Measurements from ENCODE around the gene CDHR3. TPM values are rescaled to one million over a fixed set of nuclear protein-coding genes. Genes with fewer than 3 reads are reported as not detected.
A peak's percentile ranks its signal among the peaks of the same experiment; 100 is the strongest.

CDHR3 gene
- total RNA-seq (2014; rRNA removed; shearing (Covaris generic)) = 3.1 and 5.1 TPM in 2 replicates
- polyA plus RNA-seq (2015; cell fraction: cytosol; rRNA removed) = 4.4 and 5.6 TPM in 2 replicates
- polyA plus RNA-seq (2015; cell fraction: nucleus; rRNA removed) = 7.1 and 10.2 TPM in 2 replicates

GRCh38 chr7:105963038-105963667 lies at the start of gene CDHR3:
Gene CDHR3, plus strand, starts transcription at chr7:105963264. Its CDS starts 55 bp downstream, at chr7:105963319.
- in situ Hi-C loops (cut with HindIII; ENCODE audit: low pct_unique_long_range_greater_than_20kb, low sequenced_read_pairs) = no loop called here
- no peak for DNase-seq (ENCODE audit: low read depth, low spot score)

GRCh38 chr7:105913947-105914346 lies 49.1 kb upstream of the CDHR3 start:
- in situ Hi-C loops (cut with HindIII; ENCODE audit: low pct_unique_long_range_greater_than_20kb, low sequenced_read_pairs) = no loop called here
- DNase-seq (ENCODE audit: low read depth, low spot score) = no peak

DNA sequence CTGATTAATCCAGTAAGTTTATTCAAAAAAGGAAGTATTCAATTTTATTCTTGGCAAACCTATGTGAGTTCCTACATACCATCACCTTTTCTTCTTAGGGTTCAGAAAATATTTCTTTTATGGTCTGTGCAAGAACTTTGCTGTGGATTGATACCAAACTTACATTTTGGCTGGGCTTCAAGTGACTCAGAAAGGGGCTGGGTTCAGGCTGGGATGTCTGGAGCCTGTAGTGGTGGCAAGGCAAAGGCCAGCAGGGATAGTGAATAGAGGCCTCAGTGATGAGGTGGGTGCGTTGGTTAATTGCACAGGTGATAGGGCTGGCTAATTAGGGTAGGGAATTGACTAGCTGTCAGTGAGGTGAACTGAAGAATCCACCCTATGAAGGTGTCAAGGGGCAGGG lies 46.5 kb upstream of the CDHR3 start:
- DNase-seq (ENCODE audit: low read depth, low spot score) = no peak
- in situ Hi-C loops (cut with HindIII; ENCODE audit: low pct_unique_long_range_greater_than_20kb, low sequenced_read_pairs) = no loop called here

- in situ Hi-C loops (cut with HindIII; ENCODE audit: low pct_unique_long_range_greater_than_20kb, low sequenced_read_pairs) = no loop called here
- DNase-seq (ENCODE audit: low read depth, low spot score) = no peak
Measured at GRCh38 chr7:105917659-105918058, 45.4 kb upstream of the CDHR3 start.

DNA sequence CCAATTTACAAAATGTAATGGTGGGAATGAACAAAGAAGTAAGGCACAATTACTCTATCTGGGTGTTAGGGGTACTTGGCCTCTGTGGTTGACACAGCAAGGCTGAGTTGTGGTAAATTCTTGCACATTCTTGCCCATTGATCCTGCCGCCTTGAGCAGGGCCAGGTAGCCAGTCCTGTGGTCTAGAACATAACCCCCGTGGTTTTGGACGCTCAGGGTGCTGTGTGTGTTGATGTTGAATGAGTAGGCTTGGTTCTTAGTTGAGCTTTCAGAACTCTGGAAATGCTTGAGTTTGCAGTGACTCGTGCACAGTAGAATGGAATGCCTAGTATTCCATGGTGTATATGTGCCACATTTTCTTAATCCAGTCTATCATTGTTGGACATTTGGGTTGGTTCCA lies 42.3 kb upstream of the CDHR3 start:
- in situ Hi-C loops (cut with HindIII; ENCODE audit: low pct_unique_long_range_greater_than_20kb, low sequenced_read_pairs) = no loop called here
- DNase-seq (ENCODE audit: low read depth, low spot score) = no peak

DNA sequence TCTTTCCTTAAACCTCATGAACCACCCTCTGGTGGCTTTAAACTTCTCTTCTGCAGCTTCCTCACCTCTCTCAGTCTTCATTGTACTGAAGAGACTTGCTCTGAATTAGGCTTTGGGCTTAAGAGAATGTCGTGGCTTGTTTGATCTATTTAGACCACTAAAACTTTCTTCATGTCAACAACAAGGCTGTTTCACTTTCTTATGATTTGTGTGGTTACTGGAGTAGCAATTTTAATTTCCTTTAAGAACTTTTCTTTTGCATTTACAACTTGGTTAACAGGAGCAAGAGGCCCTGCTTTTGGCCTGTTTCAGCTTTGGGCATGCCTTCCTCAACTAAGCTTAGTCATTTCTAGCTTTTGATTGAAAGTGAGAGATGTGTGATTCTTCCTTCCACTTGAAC lies 38.1 kb upstream of the CDHR3 start:
- DNase-seq (ENCODE audit: low read depth, low spot score) = no peak
- in situ Hi-C loops (cut with HindIII; ENCODE audit: low pct_unique_long_range_greater_than_20kb, low sequenced_read_pairs) = no loop called here

GRCh38 chr7:105926131-105926530 lies 36.9 kb upstream of the CDHR3 start:
- no peak for DNase-seq (ENCODE audit: low read depth, low spot score)
- in situ Hi-C loops (cut with HindIII; ENCODE audit: low pct_unique_long_range_greater_than_20kb, low sequenced_read_pairs) = no loop called here

DNA sequence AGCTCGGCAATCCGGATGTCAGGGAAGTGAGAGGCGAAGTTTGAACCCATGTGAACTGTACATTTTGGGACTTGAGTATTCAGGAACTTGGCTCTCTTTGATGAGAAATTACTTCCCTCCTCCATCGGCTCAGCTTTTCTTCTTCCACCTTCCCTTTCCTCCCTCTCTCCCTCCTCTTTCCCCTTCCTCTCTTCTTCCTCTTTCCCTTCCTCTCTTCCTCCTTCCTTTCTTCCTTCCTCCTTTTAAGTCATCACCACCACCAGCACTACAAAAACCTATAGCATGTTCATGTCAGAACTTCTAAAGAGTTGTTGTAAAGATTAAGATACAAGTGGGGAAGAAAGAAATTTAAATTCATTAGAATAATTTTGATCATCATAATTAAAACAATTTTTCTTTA lies 31.9 kb upstream of the CDHR3 start:
- DNase-seq (ENCODE audit: low read depth, low spot score) = no peak
- in situ Hi-C loops (cut with HindIII; ENCODE audit: low pct_unique_long_range_greater_than_20kb, low sequenced_read_pairs) = no loop called here

DNA sequence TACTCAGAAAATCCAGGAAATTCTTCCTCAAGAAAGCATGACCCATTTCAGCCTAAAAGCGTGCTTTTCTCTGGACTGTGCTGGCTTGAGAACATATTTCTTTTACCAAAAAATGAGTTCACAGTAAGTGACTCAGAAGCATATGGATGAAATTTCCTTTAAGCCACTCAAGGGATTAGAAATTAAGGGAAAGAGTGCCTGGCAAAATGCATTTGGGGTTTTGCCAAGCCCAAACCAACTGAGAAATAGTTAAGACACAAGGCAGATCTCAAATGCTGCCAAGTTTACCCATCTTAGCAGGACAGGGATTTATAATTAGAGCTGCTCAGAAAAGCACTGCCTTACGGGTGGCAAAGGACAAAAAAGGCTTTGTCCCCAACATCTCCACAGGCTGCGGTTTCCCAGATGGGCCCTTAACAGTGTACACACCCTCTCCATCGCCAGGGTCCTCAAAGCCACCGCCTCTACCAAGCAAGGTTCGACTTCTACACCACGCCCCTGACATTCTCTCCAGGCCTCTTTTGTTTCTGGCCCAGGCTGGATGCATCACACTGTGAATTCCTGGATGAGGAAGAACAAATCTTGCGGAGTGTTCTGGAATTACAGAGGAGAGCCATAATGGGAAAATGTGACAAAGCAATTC lies 30.1 kb upstream of the CDHR3 start:
- DNase-seq (ENCODE audit: low read depth, low spot score) = peak; percentile 46
- in situ Hi-C loops (cut with HindIII; ENCODE audit: low pct_unique_long_range_greater_than_20kb, low sequenced_read_pairs) = no loop called here

GRCh38 chr7:105934572-105935185 lies 28.4 kb upstream of the CDHR3 start:
- in situ Hi-C loops (cut with HindIII; ENCODE audit: low pct_unique_long_range_greater_than_20kb, low sequenced_read_pairs) = no loop called here
- peak; percentile 81 for DNase-seq (ENCODE audit: low read depth, low spot score)

GRCh38 chr7:105935250-105935649 lies 27.8 kb upstream of the CDHR3 start:
- in situ Hi-C loops (cut with HindIII; ENCODE audit: low pct_unique_long_range_greater_than_20kb, low sequenced_read_pairs) = no loop called here
- no peak for DNase-seq (ENCODE audit: low read depth, low spot score)

GRCh38 chr7:105937411-105937810 lies 25.7 kb upstream of the CDHR3 start:
- DNase-seq (ENCODE audit: low read depth, low spot score) = no peak
- in situ Hi-C loops (cut with HindIII; ENCODE audit: low pct_unique_long_range_greater_than_20kb, low sequenced_read_pairs) = no loop called here

GRCh38 chr7:105940109-105940508 lies 23.0 kb upstream of the CDHR3 start:
- DNase-seq (ENCODE audit: low read depth, low spot score) = no peak
- in situ Hi-C loops (cut with HindIII; ENCODE audit: low pct_unique_long_range_greater_than_20kb, low sequenced_read_pairs) = no loop called here

DNA sequence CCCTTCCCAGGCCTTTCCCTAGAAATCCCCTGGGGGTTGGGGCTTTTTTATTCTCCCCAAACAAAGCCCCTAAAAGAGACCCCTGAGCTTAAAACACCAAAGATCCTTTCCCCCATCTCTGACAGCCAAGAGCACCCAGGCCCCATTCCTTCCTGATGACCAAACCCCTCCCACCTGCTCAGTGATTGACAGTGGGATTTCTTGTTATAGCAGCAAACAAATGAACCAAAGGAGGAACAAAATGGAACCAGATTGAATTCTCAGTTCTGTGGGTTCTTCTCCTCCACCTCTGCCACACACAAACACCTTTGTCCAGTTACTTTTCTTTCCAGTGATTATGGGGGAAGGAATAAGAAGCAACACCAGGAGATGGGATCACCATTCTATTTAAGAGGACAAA lies 21.5 kb upstream of the CDHR3 start:
- no peak for DNase-seq (ENCODE audit: low read depth, low spot score)
- in situ Hi-C loops (cut with HindIII; ENCODE audit: low pct_unique_long_range_greater_than_20kb, low sequenced_read_pairs) = no loop called here

DNA sequence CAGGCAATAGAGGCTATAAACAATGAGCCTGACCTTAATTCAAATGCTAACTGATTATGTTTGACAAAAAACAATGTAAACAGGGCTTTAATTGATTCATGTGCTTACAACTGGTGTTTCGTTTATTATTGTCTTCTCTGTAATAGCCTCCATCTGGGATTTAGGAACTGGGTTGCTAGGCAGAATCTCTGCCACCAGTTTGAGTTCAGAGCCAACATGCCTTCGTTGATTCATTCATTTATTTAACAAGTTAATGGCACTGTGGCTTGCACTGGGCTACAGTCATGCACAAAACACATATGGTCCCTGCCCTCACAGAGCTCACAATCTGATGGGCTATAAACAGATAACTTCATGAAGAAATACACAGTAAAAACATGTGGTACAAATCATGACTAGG lies 19.6 kb upstream of the CDHR3 start:
- no peak for DNase-seq (ENCODE audit: low read depth, low spot score)
- in situ Hi-C loops (cut with HindIII; ENCODE audit: low pct_unique_long_range_greater_than_20kb, low sequenced_read_pairs) = no loop called here

DNA sequence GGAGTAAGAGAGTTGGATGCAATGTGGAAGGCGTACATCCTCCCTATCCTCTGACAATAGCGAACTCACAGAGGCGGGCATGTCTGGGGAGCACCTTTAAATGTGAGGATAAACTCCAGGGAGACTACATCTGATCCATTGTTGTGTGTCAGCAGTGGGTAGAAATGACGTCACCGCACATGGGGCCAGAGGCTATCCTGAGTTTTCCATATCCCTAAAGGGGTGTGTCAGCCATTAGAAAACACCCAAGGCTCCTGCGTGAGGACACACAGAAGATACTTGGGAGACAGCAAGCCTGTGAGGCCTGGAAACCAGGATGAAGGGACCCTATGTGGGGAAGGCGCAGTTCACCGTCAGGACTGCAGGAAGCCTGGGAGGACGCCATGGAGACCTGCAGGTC lies 17.2 kb upstream of the CDHR3 start:
- DNase-seq (ENCODE audit: low read depth, low spot score) = no peak
- in situ Hi-C loops (cut with HindIII; ENCODE audit: low pct_unique_long_range_greater_than_20kb, low sequenced_read_pairs) = no loop called here

- DNase-seq (ENCODE audit: low read depth, low spot score) = no peak
- in situ Hi-C loops (cut with HindIII; ENCODE audit: low pct_unique_long_range_greater_than_20kb, low sequenced_read_pairs) = no loop called here
Measured at GRCh38 chr7:105951597-105951996, 11.5 kb upstream of the CDHR3 start.

DNA sequence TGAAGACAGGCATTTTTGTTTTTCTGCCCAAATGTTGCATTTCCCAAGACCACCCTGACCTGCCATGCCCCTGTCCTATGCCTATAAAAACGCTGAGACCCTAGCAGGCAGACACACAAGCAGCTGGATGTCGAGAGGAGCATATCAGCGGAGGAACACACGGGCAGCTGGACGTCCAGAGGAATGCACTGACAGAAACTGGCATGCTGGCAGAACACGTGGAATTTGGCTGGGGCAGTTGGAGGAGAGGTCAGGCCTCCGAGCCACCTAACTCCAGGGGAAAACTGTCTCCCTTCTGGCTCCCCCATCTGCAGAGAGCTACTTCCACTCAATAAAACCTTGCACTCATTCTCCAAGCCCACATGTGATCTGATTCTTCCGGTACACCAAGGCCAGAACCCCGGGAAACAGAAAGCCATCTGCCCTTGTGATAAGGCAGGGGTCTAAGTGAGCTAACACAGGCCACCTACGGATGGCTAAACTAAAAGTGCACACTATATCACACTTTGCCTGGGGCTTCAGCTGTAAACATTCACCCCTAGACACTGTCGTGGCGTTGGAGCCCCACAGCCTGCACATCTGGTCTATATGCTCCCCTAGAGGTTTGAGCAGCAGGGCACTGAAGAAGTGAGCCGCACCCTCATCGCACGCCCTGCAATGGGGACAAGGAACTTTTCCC lies 10.0 kb upstream of the CDHR3 start:
- no peak for DNase-seq (ENCODE audit: low read depth, low spot score)
- in situ Hi-C loops (cut with HindIII; ENCODE audit: low pct_unique_long_range_greater_than_20kb, low sequenced_read_pairs) = no loop called here
